ENCODE results near the gene CREB5. TPM values are rescaled to one million over a fixed set of nuclear protein-coding genes. Genes with fewer than 3 reads are reported as not detected.

The CREB5 gene
- total and polyA plus RNA-seq, 2 of the 8 experiments (the other 6 are each of a cell fraction or from before 2014, with no cell fraction given) = 2.4 to 2.7 TPM

DNA sequence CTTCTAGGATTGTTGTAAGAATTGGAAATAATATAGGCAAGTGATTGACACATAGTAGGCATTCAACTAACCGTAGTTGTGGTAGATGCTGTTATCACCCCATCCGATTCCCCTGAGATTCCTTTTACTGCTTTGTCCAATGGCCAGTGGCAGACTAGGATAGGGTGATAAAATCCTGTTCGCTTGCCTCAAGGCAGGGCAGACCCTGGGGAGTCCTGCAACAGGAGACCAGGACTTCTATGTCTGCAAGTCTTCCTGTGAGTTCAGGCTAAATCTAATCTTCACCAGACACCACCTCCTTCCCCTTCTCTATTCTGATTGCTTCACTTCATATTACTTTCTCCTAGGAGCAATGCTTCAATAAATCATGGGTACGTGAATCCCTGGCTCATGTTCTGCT lies 42.8 kb upstream of the CREB5 start:
- H2BK120ac ChIP-seq (replicated peaks; ENCODE audit: low read depth, low read length) = no peak overlapping the region
- ChIA-PET POLR2A (ENCODE audit: partially characterized antibody) (no interaction called here), CTCF (ENCODE audit: partially characterized antibody) (interaction anchor here (0.9 to 2.2 kb wide), 5 partner anchors 8 to 90 kb away, joined by 3 to 11 read pairs (median 3); no protein-coding TSS in a partner anchor)
- H2BK5ac ChIP-seq (ENCODE audit: low read depth, low read length) = no peak overlapping the region
- H3K4me1 ChIP-seq (replicated peaks in 1 of 4; ENCODE audit: control insufficient read depth in 3 of 4, insufficient read depth in 4 of 4, low read length in 3 of 4) = no peaks in the 10 kb centered on the region
- no peak for TF ChIP-seq SIN3A (conservative IDR thresholded peaks at IDR 0.05 in 1 of 2, IDR thresholded peaks at IDR 0.05 in 1 of 2; ENCODE audit: low read depth in 1 of 2, low read length in 2 of 2)
- TF ChIP-seq SIRT6 (IDR thresholded peaks at IDR 0.05; ENCODE audit: low read length) = no peak
- no peak for TF ChIP-seq GTF2F1 (IDR thresholded peaks at IDR 0.05; ENCODE audit: borderline replicate concordance, low read depth, low read length)
- TF ChIP-seq PHF8 (conservative IDR thresholded peaks at IDR 0.05; ENCODE audit: low read depth, low read length) = no peak
- TF ChIP-seq TEAD4 (IDR thresholded peaks at IDR 0.05; ENCODE audit: low read depth, low read length) = no peak
- TF ChIP-seq EGR1 (IDR thresholded peaks at IDR 0.05; ENCODE audit: borderline replicate concordance, low read depth, low read length) = no peak
- H4K8ac ChIP-seq (ENCODE audit: extremely low read depth, insufficient read depth, low read length) = no peak overlapping the region
- no peak overlapping the region for H3K4me2 ChIP-seq (ENCODE audit: insufficient read depth in 1 of 2, low read depth in 2 of 2, low read length in 2 of 2)
- H2BK20ac ChIP-seq (ENCODE audit: low read length) = no peak overlapping the region
- H2AK5ac ChIP-seq (ENCODE audit: low read depth, low read length) = no peak overlapping the region
- H4K5ac ChIP-seq (ENCODE audit: insufficient read length, low read depth, low read length) = no peak overlapping the region
- H3K27ac ChIP-seq (ENCODE audit: low read depth, low read length) = no peak overlapping the region
- DNase-seq (ENCODE audit: low read depth in 1 of 2, low spot score in 2 of 2) = no peak
- no peak for FAIRE-seq
- H3K4ac ChIP-seq (replicated peaks; ENCODE audit: insufficient read length, low read depth, low read length) = no peak overlapping the region
- no peaks in the 10 kb centered on the region for H3K79me2 ChIP-seq (ENCODE audit: control insufficient read depth in 1 of 2, insufficient read depth in 2 of 2, low read length in 2 of 2)
- no peak overlapping the region for H3K4me3 ChIP-seq (ENCODE audit: extremely low read depth in 1 of 4, insufficient read depth in 2 of 4, low read depth in 3 of 4, low read length in 4 of 4)
- H3K79me1 ChIP-seq (ENCODE audit: low read depth, low read length) = no peaks in the 10 kb centered on the region
- H3K23ac ChIP-seq (ENCODE audit: insufficient read length) = no peak overlapping the region
- H3K56ac ChIP-seq (replicated peaks; ENCODE audit: insufficient read length, low read depth, low read length) = no peak overlapping the region
- WGBS, 2 experiments (ENCODE audit: extremely low coverage in 1 of 2, insufficient coverage in 1 of 2, insufficient read length in 1 of 2, insufficient replicate concordance in 2 of 2, low coverage in 1 of 2, low lambda C conversion rate in 2 of 2, missing lambda C conversion rate in 1 of 2) = 73% methylated on average over 4 of the region's 4 CpGs; no CpG with 5 or more reads in 1 of the 2 experiments
- no peak overlapping the region for H2BK15ac ChIP-seq (ENCODE audit: low read length)
- no peak overlapping the region for H4K91ac ChIP-seq (replicated peaks; ENCODE audit: insufficient read length, low read length)
- no peaks in the 10 kb centered on the region for H4K20me1 ChIP-seq (replicated peaks in 1 of 2; ENCODE audit: control insufficient read depth in 1 of 2, insufficient read depth in 2 of 2, low read length in 2 of 2)
- H2BK12ac ChIP-seq (ENCODE audit: low read depth, low read length) = no peak overlapping the region
- no peak overlapping the region for H3K14ac ChIP-seq (ENCODE audit: insufficient read length)
- H3K36me3 ChIP-seq (ENCODE audit: control insufficient read depth in 2 of 4, insufficient read depth in 4 of 4, low read length in 3 of 4) = no peaks in the 10 kb centered on the region
- H3K18ac ChIP-seq (ENCODE audit: extremely low read depth, low read length) = no peak overlapping the region
- H3K23me2 ChIP-seq (ENCODE audit: low read depth, low read length) = no peaks in the 10 kb centered on the region
- no peak overlapping the region for H2AFZ ChIP-seq (ENCODE audit: low read length)
- peaks cover 0 to 3% of the 10 kb centered on the region in 2 experiments; a peak in 1 of 4 replicates for H3K9me3 ChIP-seq (ENCODE audit: insufficient read depth in 2 of 2, low read depth in 1 of 2, low read length in 1 of 2)
- no peak overlapping the region for H3K9ac ChIP-seq (replicated peaks in 1 of 4; ENCODE audit: extremely low read depth in 1 of 4, low read depth in 3 of 4, low read length in 3 of 4)
- no peaks in the 10 kb centered on the region for H3K27me3 ChIP-seq (replicated peaks in 1 of 4; ENCODE audit: control insufficient read depth in 3 of 4, extremely low read depth in 1 of 4, insufficient read depth in 3 of 4, low read length in 3 of 4)
